ENCODE measurements around the gene RAPGEF6.
"Not testable (repeated sequence)": the region's sequence is repeated elsewhere in the genome, so short reads cannot be mapped to it uniquely, and the experiment has no call there.

RAPGEF6 gene

DNA sequence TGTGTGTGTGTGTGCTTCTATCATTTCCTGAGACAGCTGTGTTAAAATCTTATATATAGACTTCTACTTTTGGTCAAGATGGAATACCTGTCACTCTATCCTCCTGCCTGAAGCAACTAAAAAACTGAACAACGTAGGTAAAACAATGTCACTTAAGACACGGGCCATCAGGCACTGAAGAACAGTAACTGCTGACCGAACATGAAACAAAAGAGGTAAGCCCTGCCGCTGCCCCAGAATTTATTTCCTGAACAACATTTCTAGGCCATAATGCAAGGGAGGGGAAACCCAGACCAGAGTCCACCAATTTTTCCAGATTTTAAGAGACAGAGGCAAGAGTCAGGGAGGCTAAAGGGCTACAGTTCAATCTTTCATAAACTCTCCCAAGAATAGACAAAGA is 215.2 kb downstream of the RAPGEF6 start:
- DNase-seq = no peak

DNA sequence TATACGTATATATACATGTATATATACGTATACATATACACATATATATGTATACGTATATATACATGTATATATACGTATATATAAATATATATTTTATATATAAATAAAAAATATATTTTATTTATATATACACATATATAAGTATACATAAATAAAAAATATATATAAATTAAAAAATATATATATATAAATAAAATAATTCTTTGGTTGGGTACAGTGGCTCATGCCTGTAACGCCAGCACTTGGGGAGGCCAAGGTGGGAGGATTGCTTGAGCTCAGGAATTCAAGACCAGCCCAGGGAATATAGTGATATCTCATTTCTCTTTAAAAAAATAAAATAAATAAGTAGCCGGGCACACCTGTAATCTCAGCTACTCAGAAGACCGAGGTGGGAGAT is 216.2 kb downstream of the RAPGEF6 start:
- no peak for DNase-seq

DNA sequence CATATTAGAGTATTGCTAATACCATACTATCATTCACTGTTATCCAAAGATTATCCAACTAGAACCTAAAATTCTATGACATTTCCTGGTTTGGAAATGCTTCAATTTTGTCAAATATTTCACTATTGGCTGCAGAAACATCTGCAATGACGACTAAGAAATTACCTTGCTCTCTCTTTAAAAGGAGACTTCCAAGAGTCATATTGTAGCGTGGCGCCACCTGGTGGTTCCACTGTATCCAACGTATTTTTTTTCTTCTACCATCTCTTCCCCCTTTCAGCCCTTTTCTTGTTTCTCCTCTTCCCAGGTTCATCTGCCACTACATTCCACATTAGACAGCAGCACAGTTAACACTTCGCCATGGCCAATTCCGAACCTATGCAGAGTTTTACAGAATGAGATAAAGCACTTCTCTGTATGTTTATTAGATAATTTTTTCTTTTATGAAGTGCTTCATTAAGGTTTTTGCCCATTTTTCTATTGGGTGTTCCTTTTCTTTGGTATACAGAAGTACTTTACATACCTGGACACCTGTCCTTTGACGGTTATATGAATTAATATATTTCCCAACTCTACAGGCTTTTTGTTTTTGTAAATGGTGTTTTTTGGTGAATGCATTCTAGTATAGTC is 217.7 kb downstream of the RAPGEF6 start:
- DNase-seq = peak; percentile 78 to 86 (median 84)

DNA sequence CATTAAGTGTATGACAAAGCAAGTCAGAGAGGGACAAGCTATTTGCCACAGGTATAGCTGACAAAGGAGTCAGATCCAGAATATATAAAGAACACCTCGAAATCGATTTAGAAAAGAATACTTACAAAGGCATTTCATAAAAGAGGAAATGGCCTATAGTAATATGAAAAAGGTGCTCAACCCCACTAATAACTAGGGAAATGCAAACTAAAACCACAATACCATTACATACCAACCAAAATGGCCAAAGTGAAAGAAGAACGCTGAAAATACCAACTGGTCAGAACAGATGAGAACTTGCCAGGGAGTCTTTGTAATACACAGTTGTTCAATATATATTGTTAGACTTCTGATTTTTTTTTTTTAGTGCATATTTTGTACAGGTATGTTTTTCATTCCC is 218.3 kb downstream of the RAPGEF6 start:
- no peak for DNase-seq

DNA sequence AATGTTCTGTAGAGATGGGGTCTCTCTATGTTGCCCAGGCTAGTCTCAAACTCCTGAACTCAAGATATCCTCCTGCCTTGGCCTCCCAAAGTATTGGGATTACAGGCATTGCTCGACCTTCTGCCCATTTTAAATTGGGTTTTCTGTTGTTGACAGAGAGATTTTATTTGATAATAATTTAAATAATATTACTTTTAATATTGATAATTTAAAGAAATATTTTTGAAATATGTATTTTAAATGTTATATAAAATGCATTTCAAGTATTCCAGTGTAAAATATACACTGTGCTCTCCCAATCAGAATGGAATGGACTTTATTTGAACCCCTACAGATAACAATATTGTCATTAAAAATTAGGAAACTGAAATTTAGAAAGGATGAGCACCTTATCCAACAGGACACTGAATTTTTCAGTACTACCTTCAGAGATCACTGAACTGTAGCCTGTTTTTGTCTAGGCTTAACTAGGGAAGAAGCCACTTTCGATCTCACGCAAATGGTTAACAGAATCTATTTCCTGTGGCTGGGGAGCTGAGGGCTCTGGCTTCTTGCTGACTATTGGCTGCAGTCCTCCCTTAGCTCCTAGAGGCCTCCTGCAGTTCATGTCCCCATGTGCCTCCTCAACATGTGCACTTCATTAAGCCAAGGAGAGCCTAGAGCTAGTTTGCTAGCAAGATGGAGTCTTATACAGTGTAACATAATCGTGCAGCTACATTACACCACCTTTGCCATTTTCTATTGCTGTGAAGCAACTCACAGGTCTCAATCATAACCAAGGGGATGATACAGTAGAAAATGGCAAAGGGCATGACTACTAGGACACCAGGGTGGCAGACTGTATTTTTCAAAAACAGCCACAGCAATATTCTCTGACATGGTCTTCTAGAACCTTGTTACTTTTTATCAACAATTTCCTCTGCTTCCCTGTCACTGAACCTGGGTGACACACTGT is 221.1 kb downstream of the RAPGEF6 start:
- peak in 1 of 4 experiments; percentile 6 for DNase-seq

DNA sequence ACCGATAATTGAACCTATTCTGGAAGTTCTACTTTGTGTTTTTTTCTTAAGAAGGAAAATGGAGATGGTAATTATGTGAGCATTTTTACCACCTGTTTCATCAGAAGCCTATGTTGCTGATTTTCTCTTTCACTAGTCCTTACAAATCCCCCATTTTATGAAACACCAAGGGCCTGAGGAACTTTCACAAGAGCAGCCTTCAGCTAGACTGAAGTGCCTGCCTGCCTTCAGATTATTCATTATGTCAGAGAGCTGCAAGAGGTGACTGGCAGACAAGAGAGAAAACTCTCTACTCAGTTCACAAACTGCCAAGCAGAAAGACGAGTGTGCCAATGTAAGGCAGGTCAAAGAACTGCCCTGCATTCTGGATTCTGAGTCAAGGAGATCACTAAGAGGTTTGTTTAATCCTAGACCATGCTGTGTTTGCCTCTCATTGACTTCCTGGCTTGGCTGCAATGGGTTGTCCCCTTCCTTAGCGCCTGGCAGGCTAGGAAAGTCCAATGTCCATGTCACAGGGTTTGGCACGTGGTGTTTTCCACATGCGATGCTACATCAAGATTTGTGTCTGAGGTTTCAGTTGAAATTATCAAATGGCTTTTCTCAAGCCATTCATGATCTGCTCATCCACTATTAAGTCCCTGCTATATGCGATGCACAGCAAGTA is 227.9 kb downstream of the RAPGEF6 start:
- DNase-seq = no peak

DNA sequence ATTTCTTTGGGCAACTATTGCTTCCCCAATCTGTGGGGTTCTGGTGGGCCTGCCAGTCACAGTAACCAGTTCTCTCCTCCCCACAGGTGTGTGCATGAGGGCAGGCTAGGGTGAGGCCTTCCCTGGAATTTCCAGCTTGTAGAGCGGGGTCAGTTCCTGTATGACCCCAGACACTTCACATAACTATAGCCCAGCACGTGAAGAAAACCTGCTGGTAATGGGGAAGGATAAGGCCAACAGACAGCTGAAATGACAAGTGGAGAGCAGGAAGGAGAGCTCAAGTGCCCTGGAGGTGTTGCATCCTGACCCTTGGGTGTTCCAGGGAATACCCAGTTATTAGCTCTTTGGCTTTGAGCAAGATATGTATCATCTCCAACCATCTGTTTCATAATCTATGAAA is 229.0 kb downstream of the RAPGEF6 start:
- no peak for DNase-seq

DNA sequence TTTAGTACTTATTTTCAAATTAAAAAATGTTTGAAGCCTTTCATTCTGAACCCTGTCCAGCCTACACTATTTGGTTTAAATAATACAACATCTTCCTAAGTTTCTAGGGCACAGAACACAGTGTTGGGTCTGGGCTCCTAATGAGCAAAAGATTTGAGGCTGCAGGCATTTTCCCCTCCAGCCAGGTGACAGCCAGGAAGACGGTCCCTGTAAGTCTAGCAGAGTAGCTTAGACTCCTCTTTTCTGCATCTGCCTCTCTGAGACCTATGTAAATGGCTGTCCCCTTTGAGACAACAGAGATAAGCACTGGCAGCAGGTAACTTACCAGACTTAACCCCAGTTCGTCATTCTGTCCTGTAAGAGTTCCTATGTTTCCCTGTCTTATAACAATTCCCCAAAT is 229.4 kb downstream of the RAPGEF6 start:
- no peak for DNase-seq

DNA sequence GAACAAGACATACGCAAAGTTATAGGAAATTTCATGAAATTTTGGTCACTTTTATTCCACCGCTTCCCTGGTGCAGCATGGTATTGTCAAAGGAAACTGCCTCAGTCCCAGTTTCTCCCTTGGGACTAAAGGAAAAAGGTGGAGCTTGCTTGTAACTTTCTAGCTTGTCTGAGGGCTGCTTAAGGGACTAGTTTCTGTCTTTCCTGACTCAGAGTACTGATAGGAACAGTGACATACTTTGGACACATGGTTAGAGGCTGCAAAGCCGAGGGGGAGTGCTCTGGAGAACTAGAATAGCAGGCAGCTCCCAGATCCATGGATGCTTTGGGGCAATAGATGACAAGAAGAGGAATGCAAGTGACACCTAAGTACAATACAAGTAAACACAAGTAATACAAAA is 234.4 kb downstream of the RAPGEF6 start:
- no peak for DNase-seq

DNA sequence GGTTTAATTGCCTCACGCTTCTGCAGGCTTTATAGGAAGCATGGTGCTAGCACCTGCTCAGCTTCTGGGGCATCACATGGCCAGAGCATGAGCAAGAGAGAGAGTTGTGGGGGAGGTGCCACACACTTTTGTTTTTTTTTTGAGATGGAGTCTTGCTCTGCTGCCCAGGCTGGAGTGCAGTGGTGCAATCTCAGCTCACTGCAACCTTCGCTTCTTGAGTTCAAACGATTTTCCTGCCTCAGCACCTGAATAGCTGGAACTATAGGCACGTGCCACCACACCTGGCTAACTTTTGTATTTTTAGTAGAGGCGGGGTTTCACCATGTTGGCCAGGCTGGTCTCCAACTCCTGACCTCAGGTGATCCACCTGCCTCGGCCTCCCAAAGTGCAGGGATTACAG is 236.0 kb downstream of the RAPGEF6 start:
- not testable (repeated sequence) for DNase-seq

DNA sequence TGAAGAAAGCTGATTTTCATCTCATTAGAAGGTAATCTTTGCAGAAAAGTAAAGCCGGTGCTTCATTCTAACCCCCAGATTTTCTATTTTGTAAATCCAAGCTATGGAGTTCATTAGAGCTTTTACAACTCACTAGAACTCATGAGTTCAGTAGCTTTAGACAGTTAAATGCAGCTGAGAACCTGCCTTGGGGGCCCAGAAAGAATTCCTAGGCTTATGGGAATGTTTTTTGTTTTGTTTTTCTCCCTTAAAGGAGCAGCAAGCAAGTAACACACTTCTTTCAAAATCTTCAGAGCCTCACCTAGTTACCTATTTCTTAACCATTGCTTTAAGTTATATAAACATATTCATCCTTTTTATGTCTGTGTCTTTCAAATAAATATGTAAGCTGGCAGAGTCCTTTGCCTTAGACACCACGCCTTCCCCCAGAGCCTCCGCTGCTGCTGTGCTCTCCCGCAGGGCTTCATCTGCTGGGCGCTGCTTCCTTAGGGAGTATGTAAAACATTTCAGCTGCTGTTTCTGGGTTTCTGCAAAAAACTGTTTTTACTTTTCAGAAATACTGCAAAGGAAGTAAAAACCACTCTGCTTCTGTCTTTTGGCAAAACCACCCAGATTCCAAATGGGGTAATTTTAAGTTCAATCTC is 238.3 kb downstream of the RAPGEF6 start:
- no peak for DNase-seq

DNA sequence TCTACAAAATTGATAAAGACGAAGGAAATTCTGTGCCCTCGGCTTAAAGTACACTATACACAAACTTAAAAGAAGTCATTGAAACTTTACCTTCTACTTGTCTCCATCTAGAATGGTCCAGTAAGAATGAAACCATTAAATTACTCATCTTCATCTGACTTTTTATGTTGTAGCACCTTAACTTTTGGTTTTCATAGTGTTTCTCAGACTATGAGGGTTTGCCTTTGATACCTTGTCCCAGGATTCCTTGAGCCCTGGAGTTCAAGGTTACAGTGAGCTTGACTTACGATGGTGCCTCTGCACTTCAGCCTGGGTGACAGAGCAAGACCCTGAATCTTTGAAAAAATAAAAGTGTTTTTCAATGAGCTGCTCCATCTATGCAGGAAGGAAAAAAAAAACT is 239.0 kb downstream of the RAPGEF6 start:
- no peak for DNase-seq

DNA sequence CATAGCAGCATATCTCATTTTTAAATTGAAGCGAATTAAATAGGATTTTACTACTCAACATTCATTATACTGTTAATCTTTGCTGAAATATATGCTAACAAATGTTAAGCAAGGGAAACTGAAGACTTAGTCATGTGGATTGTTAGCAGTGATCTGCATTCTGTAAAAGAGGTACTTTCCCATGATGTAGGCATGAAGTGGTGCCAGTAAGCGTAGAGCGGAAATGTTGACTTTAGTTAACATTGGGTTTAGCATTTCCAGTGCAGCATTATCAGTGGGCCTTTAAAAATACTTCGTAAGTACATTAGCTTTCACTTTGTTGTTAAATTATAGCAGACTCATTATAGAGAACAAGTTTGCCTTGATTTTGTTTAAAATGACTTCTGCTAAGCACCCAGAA is 240.9 kb downstream of the RAPGEF6 start:
- peak in 2 of 4 experiments; percentile 19 to 26 for DNase-seq

DNA sequence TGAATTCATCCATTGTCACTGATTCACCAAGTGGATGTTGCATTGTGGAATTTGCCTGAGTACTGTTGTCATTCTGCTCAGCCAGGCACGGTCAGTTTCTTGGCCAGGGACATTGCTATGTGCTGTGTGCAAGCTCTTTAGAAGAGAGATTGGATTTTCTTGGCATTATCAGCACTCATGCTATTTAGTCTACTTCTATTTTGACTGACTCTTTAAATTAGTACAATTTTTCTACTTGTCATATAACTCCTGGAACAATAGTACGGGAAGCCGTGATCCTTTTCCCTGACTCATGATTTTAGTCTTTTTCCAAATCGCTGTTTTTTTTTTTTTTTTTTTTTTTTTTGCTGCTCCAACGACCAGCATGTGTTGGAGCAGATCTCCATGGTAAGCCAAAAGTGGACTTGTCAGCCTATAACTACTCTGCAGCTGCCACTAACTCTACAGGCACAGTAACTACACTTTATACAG is 241.5 kb downstream of the RAPGEF6 start:
- no peak for DNase-seq

DNA sequence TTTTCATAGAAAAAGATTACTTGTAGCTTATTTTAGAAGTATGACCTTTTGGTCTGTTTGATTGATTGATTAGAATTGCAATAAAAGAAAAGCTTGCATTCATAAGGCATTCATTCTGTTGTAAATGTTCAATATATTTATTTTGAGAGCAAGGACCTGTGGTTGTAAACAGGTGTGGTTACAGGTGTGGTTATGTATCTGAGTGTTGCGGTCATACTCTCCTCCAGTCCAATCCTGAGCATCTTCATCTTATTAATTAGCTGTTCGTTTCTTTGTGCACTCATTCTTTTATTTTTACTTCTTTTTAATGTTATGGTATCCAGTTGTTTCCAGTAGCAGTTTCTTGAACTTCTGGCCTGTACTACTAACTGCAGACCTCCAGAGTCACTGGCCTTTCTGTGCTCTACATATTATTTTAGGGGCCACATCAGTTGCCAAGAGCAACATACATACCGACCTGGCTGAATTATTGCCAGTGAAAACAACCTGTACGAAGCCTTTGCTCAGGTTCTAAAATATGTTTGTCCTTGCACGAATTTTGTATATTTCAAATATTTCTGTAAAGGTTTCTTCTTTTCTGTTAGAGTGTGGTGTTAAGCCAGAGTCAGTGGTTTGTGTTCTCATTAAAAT is 242.4 kb downstream of the RAPGEF6 start:
- no peak for DNase-seq

DNA sequence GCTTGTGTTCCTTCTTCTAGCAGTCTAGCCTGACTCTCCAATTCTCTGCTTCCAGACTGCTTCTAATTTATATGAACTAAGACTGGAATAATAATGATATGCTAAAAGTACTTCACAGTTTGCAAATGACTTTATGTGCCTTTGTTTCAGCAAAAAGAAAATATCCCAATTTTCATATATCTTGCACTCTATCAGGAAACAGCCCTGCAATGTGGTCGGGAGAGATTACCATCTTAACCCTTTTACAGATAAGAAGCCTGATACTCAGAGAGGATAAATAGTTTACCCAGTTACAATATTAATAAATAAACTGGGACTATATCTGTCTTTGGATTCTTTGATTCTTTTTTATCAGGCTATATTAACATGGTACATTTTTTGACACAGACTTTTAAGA is 245.2 kb downstream of the RAPGEF6 start:
- DNase-seq = no peak

DNA sequence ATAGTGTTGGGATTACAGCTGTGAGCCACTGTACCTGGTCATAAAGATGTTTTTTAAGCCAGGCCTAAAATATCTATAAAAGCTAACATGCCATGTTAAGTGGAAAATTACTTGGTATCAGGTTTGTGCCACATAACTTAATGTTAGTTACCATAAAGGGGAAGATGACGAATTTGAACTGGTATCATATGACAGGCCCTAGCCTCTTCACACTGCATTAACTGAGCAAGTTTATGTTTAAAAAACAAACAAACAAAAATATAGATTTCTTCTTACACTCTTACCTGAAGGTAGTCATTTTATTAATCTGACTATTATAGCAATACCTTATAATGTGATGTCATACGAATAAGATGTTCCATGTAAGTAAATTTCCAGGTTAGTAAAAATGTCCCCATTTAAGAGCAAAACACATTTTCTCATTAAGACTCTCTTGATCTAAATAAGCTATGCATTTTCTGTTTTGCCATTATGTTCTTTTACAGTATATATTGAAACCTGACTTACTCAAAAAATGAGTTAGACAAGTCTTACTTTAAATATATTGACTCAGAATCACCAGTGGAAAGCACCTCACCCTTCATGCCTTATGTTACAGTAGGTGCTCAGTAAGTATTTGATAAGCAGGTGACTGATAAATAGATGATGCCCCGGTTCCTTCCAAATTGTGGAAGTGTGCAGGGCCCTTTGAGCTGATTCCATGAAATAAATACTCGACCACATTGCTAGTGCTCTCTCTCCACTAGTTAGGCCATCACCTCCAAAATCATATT is 245.7 kb downstream of the RAPGEF6 start:
- DNase-seq = no peak

DNA sequence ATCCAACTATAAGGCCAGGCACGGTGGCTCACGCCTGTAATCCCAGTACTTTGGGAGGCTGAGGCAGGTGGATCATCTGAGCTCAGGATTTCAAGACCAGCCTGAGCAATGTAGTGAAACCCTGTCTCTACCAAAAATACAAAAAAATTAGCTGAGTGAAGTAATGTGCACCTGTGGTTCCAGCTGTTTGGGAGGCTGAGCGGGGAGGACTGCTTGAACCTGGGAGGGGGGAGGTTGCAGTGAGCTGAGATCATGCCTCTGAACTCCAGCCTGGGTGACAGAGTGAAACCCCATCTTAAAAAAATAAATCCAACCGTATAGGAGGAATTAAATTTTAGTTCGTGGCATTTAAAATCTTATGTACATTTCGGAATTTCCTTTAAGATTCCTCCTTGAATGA is 247.8 kb downstream of the RAPGEF6 start:
- no peak for DNase-seq

DNA sequence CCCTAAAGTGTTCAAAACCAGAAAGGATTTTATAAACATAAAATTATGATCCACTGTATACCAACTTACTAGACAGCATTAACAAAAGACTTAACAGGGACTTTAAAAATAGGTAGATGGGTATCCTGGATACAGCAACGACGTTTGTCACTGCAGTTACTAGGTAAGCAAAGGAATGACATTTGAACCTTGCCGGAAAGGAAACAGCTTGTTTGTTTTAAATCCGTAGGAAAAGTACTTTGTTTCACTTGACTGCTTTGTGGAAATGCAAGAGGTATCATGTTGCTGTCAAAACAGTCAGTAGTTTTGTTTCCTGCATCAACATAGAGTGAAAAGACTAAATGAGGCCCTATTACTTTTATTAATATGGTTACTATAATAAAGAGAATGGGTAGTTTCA is 248.2 kb downstream of the RAPGEF6 start:
- DNase-seq = no peak

DNA sequence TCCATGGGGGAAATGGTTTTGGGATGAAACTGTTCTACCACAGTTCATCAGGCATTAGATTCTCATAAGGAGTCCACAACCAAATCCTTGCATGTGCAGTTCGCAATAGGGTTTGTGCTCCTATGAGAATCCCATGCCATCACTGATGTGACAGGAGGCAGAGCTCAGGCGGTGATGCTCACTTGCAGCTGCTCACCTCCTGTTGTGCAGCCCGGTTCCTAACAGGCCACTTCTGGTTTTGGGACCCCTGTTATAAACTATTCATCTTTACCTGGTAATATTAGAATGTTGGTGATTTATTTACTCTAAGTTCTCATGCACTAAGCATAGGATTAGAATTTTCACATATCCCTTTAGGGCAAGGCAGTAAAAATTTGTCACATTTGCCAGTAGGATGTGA is 248.9 kb downstream of the RAPGEF6 start:
- no peak for DNase-seq

DNA sequence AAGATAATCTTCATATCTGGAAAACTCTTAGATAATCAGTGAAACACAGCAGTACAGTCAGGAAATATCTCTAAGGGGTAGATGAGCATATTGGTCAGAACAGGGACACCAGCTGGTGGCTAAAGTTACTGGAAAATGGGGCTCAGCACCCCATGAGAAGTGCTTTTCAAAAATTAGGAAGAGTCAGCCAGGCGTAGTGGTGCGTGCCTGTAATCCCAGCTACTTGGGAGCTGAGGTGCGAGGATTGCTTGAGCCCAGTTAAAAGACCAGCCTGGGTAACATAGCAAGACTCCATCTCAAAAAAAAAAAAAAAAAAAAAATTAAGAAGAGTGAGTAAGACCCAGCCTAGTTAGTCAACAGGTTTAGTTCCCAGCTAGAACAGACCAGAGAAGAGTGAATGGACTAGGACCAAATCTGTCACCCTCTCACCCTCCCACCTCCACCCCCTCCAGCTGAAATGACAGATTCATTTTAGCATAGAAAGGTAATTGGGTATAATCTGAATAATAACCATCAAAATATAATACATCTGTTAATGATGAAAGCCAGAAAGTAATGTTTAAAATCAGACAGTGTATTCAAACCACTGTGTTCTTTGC is 250.3 kb downstream of the RAPGEF6 start:
- DNase-seq = no peak

Measured in suppressor macrophage (primary cell).